A549 (cell line): ENCODE data around the gene UGT1A9. TPM values are rescaled to one million over a fixed set of nuclear protein-coding genes. Genes with fewer than 3 reads are reported as not detected.

Experiments
- ATAC-seq, 2 experiments: fragments of 200-7000 bp in 1 of 2; fragments of >200 bp in 1 of 2; cut with Nextera tagmentation in 1 of 2; cut with Tn5 transposase in 1 of 2; 3 replicates each; pipeline versions ENCODE4 v1.8.0 to v1.9.1; 2018 to 2020; ENCODE audit warnings: mild to moderate bottlenecking in 1 of 2, moderate library complexity in 1 of 2
- CTCF ChIA-PET: fragments of 300-600 bp; sonication (Branson Sonifier 250); formaldehyde crosslinking; extraction: SDS; loops from one replicate; lab custom pipeline; 2021; ENCODE audit warnings: antibody characterized with exemption, inconsistent platforms; lab: Yijun Ruan, JAX
- POLR2A ChIA-PET: fragments of 350-600 bp; formaldehyde crosslinking; extraction: SDS; loops from one replicate; lab custom pipeline; 2021; ENCODE audit warnings: antibody characterized with exemption, inconsistent platforms; lab: Yijun Ruan, JAX
- DNase-seq, 2 experiments: peaks; one replicate each; pipeline versions ENCODE4 v3.0.0 to v3.0.0-alpha.2; 2011 to 2016; ENCODE audit warnings: low read depth in 1 of 2, low spot score in 1 of 2
- FAIRE-seq: peaks from 2 replicates; lab custom pipeline; 2011; peaks lifted over from hg19 to GRCh38; lab: Jason Lieb, UNC
- H3K27ac ChIP-seq, 2 experiments: fragments of >200 bp; sonication (Bioruptor Twin); formaldehyde crosslinking; 3 replicates each; pipeline ENCODE4 v1.5.1; 2016 to 2017
- H3K4me1 ChIP-seq: fragments of >200 bp; sonication (Bioruptor Twin); formaldehyde crosslinking; 3 replicates; pipeline ENCODE4 v1.6.1; 2016
- H3K4me2 ChIP-seq: fragments of >200 bp; sonication (Bioruptor Twin); formaldehyde crosslinking; 3 replicates; pipeline ENCODE4 v1.6.1; 2016
- H3K4me3 ChIP-seq: fragments of >200 bp; sonication (Bioruptor Twin); formaldehyde crosslinking; 3 replicates; pipeline ENCODE4 v1.5.1; 2016
- H3K9me3 ChIP-seq: fragments of >200 bp; sonication (Bioruptor Twin); formaldehyde crosslinking; 3 replicates; pipeline ENCODE4 v1.6.1; 2016
- BHLHE40 ChIP-seq: IDR thresholded peaks from 2 replicates; pipeline ENCODE4 v1.6.1; 2012; ENCODE audit warnings: low read depth, low read length, inconsistent platforms
- CBX8 ChIP-seq: fragments of 200-600 bp; sonication (generic); IDR thresholded peaks from 2 replicates; pipeline ENCODE4 v1.6.1; 2016
- CEBPB ChIP-seq, 2 experiments: fragments of >200 bp in 1 of 2; sonication (Bioruptor Twin) in 1 of 2; formaldehyde crosslinking in 1 of 2; IDR thresholded peaks; 2 replicates each; pipeline ENCODE4 v1.6.1; 2012 to 2016
- EHMT2 ChIP-seq: fragments of 200-600 bp; sonication (generic); IDR thresholded peaks from 2 replicates; pipeline ENCODE4 v1.6.1; 2016; ENCODE audit warnings: antibody characterized with exemption, low read depth, mild to moderate bottlenecking, moderate library complexity
- FOSB ChIP-seq: fragments of 250-450 bp; sonication (Bioruptor Pico); IDR thresholded peaks from 2 replicates; pipeline ENCODE4 v1.5.0; 2020; ENCODE audit warnings: mild to moderate bottlenecking, moderate library complexity
- FOSL2 ChIP-seq, 2 experiments: fragments of 450-650 bp in 1 of 2; fragments of >200 bp in 1 of 2; sonication (Bioruptor Twin) in 1 of 2; formaldehyde crosslinking; IDR thresholded peaks; 2 replicates each; pipeline versions ENCODE4 v1.5.0 to v1.6.1; 2016 to 2020; ENCODE audit warnings: mild to moderate bottlenecking in 1 of 2, moderate library complexity in 1 of 2
- GATA3 ChIP-seq: IDR thresholded peaks from 2 replicates; pipeline ENCODE4 v1.6.1; 2012; ENCODE audit warnings: borderline replicate concordance
- HDAC2 ChIP-seq: fragments of 200-600 bp; sonication (generic); IDR thresholded peaks from 2 replicates; pipeline ENCODE4 v1.6.1; 2016
- HES2 ChIP-seq: fragments of >200 bp; sonication (Bioruptor Twin); formaldehyde crosslinking; IDR thresholded peaks from 2 replicates; pipeline ENCODE4 v1.6.1; 2016
- HMGXB4 ChIP-seq: fragments of 250-450 bp; sonication (Bioruptor Pico); IDR thresholded peaks from 2 replicates; pipeline ENCODE4 v1.5.0; 2021; ENCODE audit warnings: mild to moderate bottlenecking, moderate library complexity, borderline replicate concordance
- KDM1A ChIP-seq: fragments of 200-600 bp; sonication (generic); IDR thresholded peaks from 2 replicates; pipeline ENCODE4 v1.6.1; 2016; ENCODE audit warnings: low read depth, mild to moderate bottlenecking
- POLR2A ChIP-seq: IDR thresholded peaks from 2 replicates; pipeline ENCODE4 v1.6.1; 2012; ENCODE audit warnings: mild to moderate bottlenecking, low read length
- POLR2AphosphoS2 ChIP-seq: conservative IDR thresholded peaks from 2 replicates; pipeline ENCODE4 v1.6.1; 2012; ENCODE audit warnings: low read length, improper control_type of control experiment, inconsistent platforms
- RARB ChIP-seq: fragments of 250-450 bp; sonication (Bioruptor Pico); IDR thresholded peaks from 2 replicates; pipeline ENCODE4 v1.8.0; 2021; ENCODE audit warnings: mild to moderate bottlenecking, moderate library complexity
- REST ChIP-seq: fragments of 200-600 bp; sonication (generic); IDR thresholded peaks from 2 replicates; pipeline ENCODE4 v1.6.1; 2016; ENCODE audit warnings: antibody characterized with exemption, mild to moderate bottlenecking, moderate library complexity
- SREBF2 ChIP-seq: fragments of 450-650 bp; IDR thresholded peaks from 2 replicates; pipeline ENCODE4 v1.6.1; 2014; ENCODE audit warnings: mild to moderate bottlenecking, moderate library complexity
- TP53 ChIP-seq: fragments of 250-450 bp; sonication (Bioruptor Pico); IDR thresholded peaks from 2 replicates; pipeline ENCODE4 v1.5.0; 2021; ENCODE audit warnings: mild to moderate bottlenecking, moderate library complexity
- ZSCAN20 ChIP-seq: fragments of 250-450 bp; sonication (Bioruptor Pico); IDR thresholded peaks from 2 replicates; pipeline ENCODE4 v1.8.0; 2022; ENCODE audit warnings: mild to moderate bottlenecking, moderate library complexity
- WGBS: methylation state at CpG from one replicate; pipeline ENCODE4 v1.1.6; 2017; ENCODE audit errors: missing lambda C conversion rate; 5-methylcytosine and 5-hydroxymethylcytosine counted together
- polyA plus RNA-seq, 4 experiments: library from polyadenylated mRNA; depleted of rRNA in 3 of 4; stranded (reverse); fragments of >200 nt; fragmentation: RNase III in 1 of 4; extraction: RNeasy Plus Mini Kit Qiagen cat#74134 plus additional on column Dnase treatment in 1 of 4; gene quantifications; 2 replicates in 3 of 4; 3 replicates in 1 of 4; pipeline ENCODE4 v1.2.3, GENCODE V29; 2011 to 2017
- TF ChIP-seq, protein P1 (sequence below): fragments of 150-350 bp; IDR thresholded peaks from 2 replicates; pipeline ENCODE4 v1.6.1; 2014; ENCODE audit warnings: low read depth, mild to moderate bottlenecking, low read length
- TF ChIP-seq, protein P2 (sequence below): fragments of 250-450 bp; sonication (Bioruptor Pico); IDR thresholded peaks from 2 replicates; pipeline ENCODE4 v1.5.0; 2020; ENCODE audit warnings: low read depth, mild to moderate bottlenecking, moderate library complexity

Gene UGT1A9
- polyA plus RNA-seq, 2 of the 4 experiments (the other 2 are of a cell fraction): 11.0 to 13.1 TPM

- DNase-seq (no peak), ATAC-seq (no peak), FAIRE-seq (no peak)
- ChIA-PET POLR2A (no interaction called here), CTCF (no interaction called here)
- TF ChIP-seq TP53 (CRISPR knock-in tag): no peak
- TF ChIP-seq HDAC2: no peak
- TF ChIP-seq RARB (CRISPR knock-in tag): no peak
- TF ChIP-seq POLR2AphosphoS2: no peak
- TF ChIP-seq EHMT2: no peak
- TF ChIP-seq, protein P1, sequence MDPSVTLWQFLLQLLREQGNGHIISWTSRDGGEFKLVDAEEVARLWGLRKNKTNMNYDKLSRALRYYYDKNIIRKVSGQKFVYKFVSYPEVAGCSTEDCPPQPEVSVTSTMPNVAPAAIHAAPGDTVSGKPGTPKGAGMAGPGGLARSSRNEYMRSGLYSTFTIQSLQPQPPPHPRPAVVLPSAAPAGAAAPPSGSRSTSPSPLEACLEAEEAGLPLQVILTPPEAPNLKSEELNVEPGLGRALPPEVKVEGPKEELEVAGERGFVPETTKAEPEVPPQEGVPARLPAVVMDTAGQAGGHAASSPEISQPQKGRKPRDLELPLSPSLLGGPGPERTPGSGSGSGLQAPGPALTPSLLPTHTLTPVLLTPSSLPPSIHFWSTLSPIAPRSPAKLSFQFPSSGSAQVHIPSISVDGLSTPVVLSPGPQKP: no peak
- TF ChIP-seq POLR2A: no peak
- no peak for TF ChIP-seq FOSL2 (IDR thresholded peaks at IDR 0.05)
- TF ChIP-seq FOSL2 (CRISPR knock-in tag; IDR thresholded peaks at IDR 0.05): no peak
- no peak for TF ChIP-seq FOSB (CRISPR knock-in tag)
- no peak for TF ChIP-seq BHLHE40
- TF ChIP-seq ZSCAN20 (CRISPR knock-in tag): no peak
- no peak for TF ChIP-seq CBX8
- TF ChIP-seq KDM1A: no peak
- no peak for TF ChIP-seq HES2
- WGBS: 84% methylated on average over 6 of the region's 6 CpGs
- Histone ChIP-seq H3K9me3 (no peaks in the 10 kb centered on the region), H3K4me3 (no peak overlapping the region), H3K27ac (no peak overlapping the region), H3K4me1 (peaks cover 24% of the 10 kb centered on the region), H3K4me2 (no peak overlapping the region)
Observed at GRCh38 chr2:233815861-233816260, 144.2 kb downstream of the UGT1A9 start.

- no peak for DNase-seq
- TF ChIP-seq SREBF2 (no peak), CBX8 (no peak), GATA3 (no peak), KDM1A (no peak), HMGXB4 (CRISPR knock-in tag) (no peak), CEBPB (IDR thresholded peaks at IDR 0.05) (no peak), RARB (CRISPR knock-in tag) (no peak), REST (no peak)
- TF ChIP-seq, protein P1: no peak
- TF ChIP-seq, protein P2, sequence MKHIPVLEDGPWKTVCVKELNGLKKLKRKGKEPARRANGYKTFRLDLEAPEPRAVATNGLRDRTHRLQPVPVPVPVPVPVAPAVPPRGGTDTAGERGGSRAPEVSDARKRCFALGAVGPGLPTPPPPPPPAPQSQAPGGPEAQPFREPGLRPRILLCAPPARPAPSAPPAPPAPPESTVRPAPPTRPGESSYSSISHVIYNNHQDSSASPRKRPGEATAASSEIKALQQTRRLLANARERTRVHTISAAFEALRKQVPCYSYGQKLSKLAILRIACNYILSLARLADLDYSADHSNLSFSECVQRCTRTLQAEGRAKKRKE (CRISPR knock-in tag): no peak
- CTCF ChIA-PET: interaction anchor here (1.0 kb wide), 1 partner anchor 22 kb away, joined by 3 read pairs; no protein-coding TSS in a partner anchor
- Histone ChIP-seq H3K9me3 (no peaks in the 10 kb centered on the region), H3K4me3 (no peak overlapping the region), H3K4me2 (no peak overlapping the region), H3K27ac (peak overlapping the region; percentile 4 to 81; a peak in 5 of 6 replicates), H3K4me1 (peaks cover 24% of the 10 kb centered on the region)
- FAIRE-seq: no peak
- WGBS: 44% methylated on average over 2 of the region's 2 CpGs
- no peak for ATAC-seq
- POLR2A ChIA-PET: no interaction called here
Observed at GRCh38 chr2:233816334-233816733, 144.6 kb downstream of the UGT1A9 start.
